GM13976 (cell line): ENCODE results near the gene CCDC57.
A peak's percentile ranks its signal among the peaks of the same experiment; 100 is the strongest.

ENCODE experiments used
- DNase-seq: peaks from one replicate; pipeline ENCODE4 v3.0.0; 2012; ENCODE audit warnings: low spot score
- CTCF ChIP-seq: IDR thresholded peaks from 2 replicates; pipeline ENCODE4 v1.5.1; 2012; ENCODE audit warnings: borderline replicate concordance, mild to moderate bottlenecking; ENCODE audit not compliant: insufficient read depth; ENCODE audit errors: extremely low read depth, missing control alignments, control extremely low read depth
- in situ Hi-C: fragments of 300-500 bp; cut with MboI; formaldehyde crosslinking; loops from one replicate; pipeline ENCODE4 v1.12.0; 2022; ENCODE audit warnings: low sequenced_read_pairs, mixed read lengths, inconsistent platforms; ENCODE audit not compliant: unreplicated experiment

Gene CCDC57

GRCh38 chr17:82053556-82054263 is 158.9 kb downstream of the CCDC57 start:
- in situ Hi-C loops = no loop called here
- no peak for TF ChIP-seq CTCF
- DNase-seq = no peak

- TF ChIP-seq CTCF = no peak
- in situ Hi-C loops = no loop called here
- no peak for DNase-seq
Observed at GRCh38 chr17:82053130-82053529, 159.5 kb downstream of the CCDC57 start.

GRCh38 chr17:82052638-82053059 is 160.0 kb downstream of the CCDC57 start:
- TF ChIP-seq CTCF = no peak
- DNase-seq = no peak
- in situ Hi-C loops = no loop called here

GRCh38 chr17:82051776-82052637 is 160.6 kb downstream of the CCDC57 start, which contains the start of the genes GPS1 and RFNG:
GPS1 (plus strand) TSS chr17:82051898; CDS start chr17:82051932, 34 bp downstream.
RFNG (minus strand) TSS chr17:82051811; CDS start chr17:82051766, 45 bp downstream.
- peak; percentile 95 for DNase-seq
- no peak for TF ChIP-seq CTCF
- in situ Hi-C loops = no loop called here
